MM.1S (cell line): ENCODE results near the gene PLEKHH2.

ENCODE experiments used
- DNase-seq: peaks from one replicate; pipeline ENCODE4 v3.0.0-alpha.2; 2015
- H2AFZ ChIP-seq: fragments of 300-600 bp; sonication (generic); 2 replicates; pipeline ENCODE4 v1.6.0; 2016; ENCODE audit warnings: antibody characterized with exemption, low read length
- H3F3A ChIP-seq: fragments of 300-600 bp; sonication (generic); 2 replicates; pipeline ENCODE4 v1.6.1; 2016; ENCODE audit warnings: mild to moderate bottlenecking, antibody characterized with exemption, low read length, moderate library complexity, mixed read lengths; ENCODE audit not compliant: insufficient read depth
- H3K27ac ChIP-seq: fragments of 300-600 bp; sonication (generic); 2 replicates; pipeline ENCODE4 v1.5.1; 2016; ENCODE audit warnings: mild to moderate bottlenecking, low read length
- H3K27me3 ChIP-seq: fragments of 300-600 bp; sonication (generic); replicated peaks from 2 replicates; pipeline ENCODE4 v1.6.0; 2016; ENCODE audit warnings: low read length; ENCODE audit not compliant: insufficient read depth
- H3K36me3 ChIP-seq: fragments of 300-600 bp; sonication (generic); replicated peaks from 2 replicates; pipeline ENCODE4 v1.6.1; 2016; ENCODE audit warnings: mild to moderate bottlenecking, low read length, mixed read lengths; ENCODE audit not compliant: insufficient read depth
- H3K4me1 ChIP-seq: fragments of 300-600 bp; sonication (generic); 2 replicates; pipeline ENCODE4 v1.6.1; 2016; ENCODE audit warnings: low read length, mixed read lengths
- H3K4me2 ChIP-seq: fragments of 300-600 bp; sonication (generic); 2 replicates; pipeline ENCODE4 v1.6.0; 2016; ENCODE audit warnings: low read depth, low read length
- H3K4me3 ChIP-seq: fragments of 300-600 bp; sonication (generic); 2 replicates; pipeline ENCODE4 v1.5.1; 2016; ENCODE audit warnings: low read length, mixed read lengths
- H3K79me2 ChIP-seq: fragments of 300-600 bp; sonication (generic); 2 replicates; pipeline ENCODE4 v1.6.1; 2016; ENCODE audit warnings: mixed run types, low read length, mixed read lengths
- H3K9ac ChIP-seq: fragments of 300-600 bp; sonication (generic); 2 replicates; pipeline ENCODE4 v1.6.1; 2016; ENCODE audit warnings: low read length, mixed read lengths
- H3K9me2 ChIP-seq: fragments of 300-600 bp; sonication (generic); replicated peaks from 2 replicates; pipeline ENCODE4 v1.6.1; 2016; ENCODE audit warnings: mild to moderate bottlenecking, low read length, mixed read lengths; ENCODE audit not compliant: insufficient read depth
- H3K9me3 ChIP-seq: fragments of 300-600 bp; sonication (generic); replicated peaks from 2 replicates; pipeline ENCODE4 v1.6.1; 2016; ENCODE audit warnings: mild to moderate bottlenecking, low read length, mixed read lengths; ENCODE audit not compliant: insufficient read depth
- H4K20me1 ChIP-seq: fragments of 300-600 bp; sonication (generic); 2 replicates; pipeline ENCODE4 v1.6.1; 2016; ENCODE audit warnings: mild to moderate bottlenecking, low read length, moderate library complexity, mixed read lengths; ENCODE audit not compliant: insufficient read depth
- CTCF ChIP-seq: fragments of 300-600 bp; sonication (generic); IDR thresholded peaks from 2 replicates; pipeline ENCODE4 v1.5.1; 2016; ENCODE audit warnings: antibody characterized with exemption, low read length, mixed read lengths
- EZH2 ChIP-seq: fragments of 300-600 bp; sonication (generic); optimal IDR thresholded peaks from 2 replicates; pipeline ENCODE3; 2017; ENCODE audit warnings: low read depth, mild to moderate bottlenecking, antibody characterized with exemption, low read length, mixed read lengths
- EZH2phosphoT487 ChIP-seq: fragments of 300-600 bp; sonication (generic); IDR thresholded peaks from 2 replicates; pipeline ENCODE4 v1.6.1; 2018; ENCODE audit warnings: antibody characterized with exemption, low read length

Gene PLEKHH2

DNA sequence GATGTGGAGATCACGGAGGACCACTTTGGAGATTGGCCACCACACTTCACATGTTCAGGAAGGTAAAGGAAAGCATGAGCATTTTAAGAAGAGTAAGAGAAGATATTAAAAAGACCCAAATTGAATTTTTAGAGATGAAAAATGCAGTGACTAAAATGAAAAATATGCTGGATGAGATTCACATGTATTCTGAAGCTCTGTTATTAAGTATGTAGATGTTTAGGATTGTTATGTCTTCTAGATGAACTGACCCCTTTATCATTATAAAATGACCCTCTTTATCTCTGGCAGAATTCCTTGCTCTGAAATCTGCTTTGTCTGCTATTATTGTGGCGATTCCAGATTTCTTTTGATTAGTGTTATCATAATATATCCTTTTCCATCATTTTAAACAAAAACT, 100.8 kb downstream of the PLEKHH2 start:
- no peak overlapping the region for H3K27ac ChIP-seq
- H3K79me2 ChIP-seq = no peaks in the 10 kb centered on the region
- H4K20me1 ChIP-seq = no peaks in the 10 kb centered on the region
- no peaks in the 10 kb centered on the region for H3K27me3 ChIP-seq
- H3K36me3 ChIP-seq = no peaks in the 10 kb centered on the region
- no peak overlapping the region for H3K4me2 ChIP-seq
- H3K9ac ChIP-seq = no peak overlapping the region
- H3K9me3 ChIP-seq = no peaks in the 10 kb centered on the region
- no peaks in the 10 kb centered on the region for H3F3A ChIP-seq
- no peaks in the 10 kb centered on the region for H3K9me2 ChIP-seq
- no peak for DNase-seq
- H3K4me3 ChIP-seq = no peak overlapping the region
- TF ChIP-seq CTCF (no peak), EZH2phosphoT487 (no peak), EZH2 (no peak)
- no peaks in the 10 kb centered on the region for H3K4me1 ChIP-seq
- no peak overlapping the region for H2AFZ ChIP-seq

- H3K4me1 ChIP-seq = no peaks in the 10 kb centered on the region
- TF ChIP-seq EZH2 = no peak
- no peak for TF ChIP-seq EZH2phosphoT487
- TF ChIP-seq CTCF = no peak
- H3K9me3 ChIP-seq = no peaks in the 10 kb centered on the region
- no peaks in the 10 kb centered on the region for H3K27me3 ChIP-seq
- H3K9me2 ChIP-seq = no peaks in the 10 kb centered on the region
- no peaks in the 10 kb centered on the region for H3K36me3 ChIP-seq
- H3K27ac ChIP-seq = no peak overlapping the region
- H3K4me3 ChIP-seq = no peak overlapping the region
- DNase-seq = no peak
- no peak overlapping the region for H2AFZ ChIP-seq
- no peak overlapping the region for H3K9ac ChIP-seq
- no peaks in the 10 kb centered on the region for H4K20me1 ChIP-seq
- no peaks in the 10 kb centered on the region for H3F3A ChIP-seq
- H3K4me2 ChIP-seq = no peak overlapping the region
- H3K79me2 ChIP-seq = no peaks in the 10 kb centered on the region
Observed at GRCh38 chr2:43738257-43738656, 101.2 kb downstream of the PLEKHH2 start.

DNA sequence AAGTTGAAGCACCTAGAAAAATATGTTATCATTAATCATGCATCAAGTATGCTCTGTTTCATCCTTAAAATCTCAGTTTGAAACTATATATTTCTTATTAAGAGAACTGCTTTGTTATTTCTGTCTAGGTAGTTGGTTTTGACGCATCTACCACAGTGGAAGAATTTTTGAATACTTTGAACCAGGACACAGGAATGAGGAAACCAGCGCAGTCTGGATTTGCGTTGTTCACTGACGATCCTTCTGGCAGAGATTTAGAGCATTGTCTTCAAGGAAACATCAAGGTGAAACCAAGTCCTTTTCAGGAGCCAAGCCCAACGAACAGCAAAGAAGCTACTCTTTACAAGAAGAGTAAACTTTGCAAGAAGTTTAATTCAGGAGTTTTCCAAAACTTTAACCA, 106.6 kb downstream of the PLEKHH2 start:
- Histone ChIP-seq H3K27me3 (no peaks in the 10 kb centered on the region), H3K79me2 (no peaks in the 10 kb centered on the region), H3K4me2 (no peak overlapping the region), H3K9ac (no peak overlapping the region), H3K9me3 (no peaks in the 10 kb centered on the region), H3F3A (no peaks in the 10 kb centered on the region), H2AFZ (no peak overlapping the region), H3K9me2 (no peaks in the 10 kb centered on the region), H3K4me3 (no peak overlapping the region), H3K4me1 (no peaks in the 10 kb centered on the region), H3K27ac (no peak overlapping the region), H4K20me1 (no peaks in the 10 kb centered on the region), H3K36me3 (no peaks in the 10 kb centered on the region)
- DNase-seq = no peak
- TF ChIP-seq EZH2phosphoT487 = no peak

DNA sequence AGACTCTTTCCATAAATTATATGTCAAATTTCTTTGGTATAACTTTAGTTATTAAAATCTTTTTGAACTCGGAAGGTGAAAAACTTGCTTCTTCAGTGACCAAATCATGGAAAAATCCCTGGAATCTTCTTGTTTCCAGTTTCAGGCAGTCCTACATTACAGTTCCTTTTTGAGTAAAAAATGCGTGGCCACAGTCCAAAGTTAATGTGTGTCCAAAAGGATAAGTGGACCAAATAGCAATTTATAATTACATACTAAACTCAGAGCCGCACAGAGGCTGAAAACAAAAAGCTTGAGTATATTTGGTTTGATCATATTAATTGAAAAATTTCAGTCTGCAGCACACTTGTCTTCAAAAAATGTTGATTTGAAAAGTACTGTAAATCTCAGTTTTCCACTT, 108.4 kb downstream of the PLEKHH2 start:
- no peak for DNase-seq
- Histone ChIP-seq H3K9me2 (no peaks in the 10 kb centered on the region), H3F3A (no peaks in the 10 kb centered on the region), H2AFZ (no peak overlapping the region), H3K4me2 (no peak overlapping the region), H3K79me2 (no peaks in the 10 kb centered on the region), H3K4me3 (no peak overlapping the region), H3K27me3 (no peaks in the 10 kb centered on the region), H3K4me1 (no peaks in the 10 kb centered on the region), H3K27ac (no peak overlapping the region), H4K20me1 (no peaks in the 10 kb centered on the region), H3K9me3 (no peaks in the 10 kb centered on the region), H3K36me3 (no peaks in the 10 kb centered on the region), H3K9ac (no peak overlapping the region)
- TF ChIP-seq EZH2phosphoT487 (no peak), CTCF (no peak), EZH2 (no peak)
